ENCODE measurements around the gene PRPF8.

DNA sequence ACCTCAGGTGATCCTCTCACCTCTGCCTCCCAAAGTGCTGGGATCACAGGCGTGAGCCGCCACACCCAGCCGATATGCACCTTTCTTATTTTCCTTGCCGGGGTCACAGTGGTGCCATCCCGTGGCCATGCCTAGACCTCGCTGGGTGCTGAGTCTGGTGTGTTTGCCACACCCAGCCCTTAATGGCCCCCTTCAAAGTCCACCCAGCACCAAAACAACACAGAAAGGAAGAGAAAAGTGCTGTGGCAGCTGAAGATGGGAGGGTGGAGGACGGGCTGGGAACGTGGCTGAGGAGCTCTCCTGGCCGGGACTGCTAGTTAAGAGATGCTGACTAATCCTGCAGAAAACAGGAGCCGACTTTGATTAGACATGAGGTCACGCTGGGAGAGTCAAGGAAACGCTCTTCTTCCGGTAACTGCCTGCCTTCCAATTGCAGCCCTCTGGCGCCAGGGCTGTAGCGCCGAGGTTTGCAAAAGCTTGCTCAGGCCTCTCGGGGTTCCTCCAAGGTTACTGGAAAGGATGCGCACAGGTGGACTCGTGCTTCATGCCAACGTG, 67.0 kb downstream of the PRPF8 start:
- TF ChIP-seq, protein P1, sequence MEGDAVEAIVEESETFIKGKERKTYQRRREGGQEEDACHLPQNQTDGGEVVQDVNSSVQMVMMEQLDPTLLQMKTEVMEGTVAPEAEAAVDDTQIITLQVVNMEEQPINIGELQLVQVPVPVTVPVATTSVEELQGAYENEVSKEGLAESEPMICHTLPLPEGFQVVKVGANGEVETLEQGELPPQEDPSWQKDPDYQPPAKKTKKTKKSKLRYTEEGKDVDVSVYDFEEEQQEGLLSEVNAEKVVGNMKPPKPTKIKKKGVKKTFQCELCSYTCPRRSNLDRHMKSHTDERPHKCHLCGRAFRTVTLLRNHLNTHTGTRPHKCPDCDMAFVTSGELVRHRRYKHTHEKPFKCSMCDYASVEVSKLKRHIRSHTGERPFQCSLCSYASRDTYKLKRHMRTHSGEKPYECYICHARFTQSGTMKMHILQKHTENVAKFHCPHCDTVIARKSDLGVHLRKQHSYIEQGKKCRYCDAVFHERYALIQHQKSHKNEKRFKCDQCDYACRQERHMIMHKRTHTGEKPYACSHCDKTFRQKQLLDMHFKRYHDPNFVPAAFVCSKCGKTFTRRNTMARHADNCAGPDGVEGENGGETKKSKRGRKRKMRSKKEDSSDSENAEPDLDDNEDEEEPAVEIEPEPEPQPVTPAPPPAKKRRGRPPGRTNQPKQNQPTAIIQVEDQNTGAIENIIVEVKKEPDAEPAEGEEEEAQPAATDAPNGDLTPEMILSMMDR (IDR thresholded peaks at IDR 0.05; ENCODE audit: low read length): no peak
- TF ChIP-seq EZH2 (optimal IDR thresholded peaks at IDR 0.05; ENCODE audit: low read depth, low read length): no peak

Measured in MM.1S (cell line).